Stimulated activated CD4-positive, alpha-beta T cell treated with anti-CD3 and anti-CD28 coated beads, Interleukin-1b, Interleukin-23, amount 100 ng/mL, for 24 hours (primary cell): ENCODE measurements around the gene NPW.
"Not testable (repeated sequence)": the region's sequence is repeated elsewhere in the genome, so short reads cannot be mapped to it uniquely, and the experiment has no call there.

Experiments used
- DNase-seq, 4 experiments: peaks; one replicate each; pipeline ENCODE4 v3.0.0-alpha.2; 2020; ENCODE audit warnings: low read depth in 4 of 4, low spot score in 1 of 4

The NPW gene

GRCh38 chr16:2001456-2002355, 17.9 kb upstream of the NPW start:
- DNase-seq = no peak

- DNase-seq = no peak
These were observed 17.0 kb upstream of the NPW start for GRCh38 chr16:2002406-2003230.

- no peak for DNase-seq
These were observed 16.3 kb upstream of the NPW start for GRCh38 chr16:2003231-2003826.

- peak; percentile 70 to 89 (median 79) for DNase-seq
These were observed 15.6 kb upstream of the NPW start for GRCh38 chr16:2003827-2004641.

- no peak for DNase-seq
These were observed 14.6 kb upstream of the NPW start for GRCh38 chr16:2004795-2005517.

GRCh38 chr16:2005646-2006045, 13.9 kb upstream of the NPW start:
- no peak for DNase-seq

- DNase-seq = no peak
These were observed 13.3 kb upstream of the NPW start for GRCh38 chr16:2006317-2006716.

- no peak for DNase-seq
These were observed 12.3 kb upstream of the NPW start for GRCh38 chr16:2007081-2007836.

- no peak for DNase-seq
These were observed 11.5 kb upstream of the NPW start for GRCh38 chr16:2008009-2008526.

- no peak for DNase-seq
These were observed 10.9 kb upstream of the NPW start for GRCh38 chr16:2008631-2009163.

GRCh38 chr16:2009164-2009711, 10.3 kb upstream of the NPW start:
- DNase-seq = no peak

GRCh38 chr16:2009791-2010510, 9.6 kb upstream of the NPW start, which contains the start of gene ZNF598:
TSS of gene ZNF598 (minus strand) at chr16:2009821.
- peak in 3 of 4 experiments; percentile 68 to 75 (median 68) for DNase-seq

- DNase-seq = not testable (repeated sequence)
These were observed 7.9 kb upstream of the NPW start for GRCh38 chr16:2011726-2012125.

GRCh38 chr16:2013527-2013926, 6.1 kb upstream of the NPW start:
- DNase-seq = no peak

GRCh38 chr16:2015117-2015946, 4.3 kb upstream of the NPW start:
- no peak for DNase-seq

GRCh38 chr16:2015947-2016208, 3.7 kb upstream of the NPW start:
- no peak for DNase-seq

GRCh38 chr16:2016407-2016922, 3.1 kb upstream of the NPW start:
- DNase-seq = no peak
